Stimulated activated CD8-positive, alpha-beta memory T cell treated with anti-CD3 and anti-CD28 coated beads, Interleukin-15, amount 100 ng/mL, for 1 hour (primary cell): ENCODE data around the gene HSPA5.
"Not testable (repeated sequence)": the region's sequence is repeated elsewhere in the genome, so short reads cannot be mapped to it uniquely, and the experiment has no call there.

Experiments used
- DNase-seq: peaks from one replicate; pipeline ENCODE4 v3.0.0-alpha.2; 2020; ENCODE audit warnings: low read depth

The HSPA5 gene

DNA sequence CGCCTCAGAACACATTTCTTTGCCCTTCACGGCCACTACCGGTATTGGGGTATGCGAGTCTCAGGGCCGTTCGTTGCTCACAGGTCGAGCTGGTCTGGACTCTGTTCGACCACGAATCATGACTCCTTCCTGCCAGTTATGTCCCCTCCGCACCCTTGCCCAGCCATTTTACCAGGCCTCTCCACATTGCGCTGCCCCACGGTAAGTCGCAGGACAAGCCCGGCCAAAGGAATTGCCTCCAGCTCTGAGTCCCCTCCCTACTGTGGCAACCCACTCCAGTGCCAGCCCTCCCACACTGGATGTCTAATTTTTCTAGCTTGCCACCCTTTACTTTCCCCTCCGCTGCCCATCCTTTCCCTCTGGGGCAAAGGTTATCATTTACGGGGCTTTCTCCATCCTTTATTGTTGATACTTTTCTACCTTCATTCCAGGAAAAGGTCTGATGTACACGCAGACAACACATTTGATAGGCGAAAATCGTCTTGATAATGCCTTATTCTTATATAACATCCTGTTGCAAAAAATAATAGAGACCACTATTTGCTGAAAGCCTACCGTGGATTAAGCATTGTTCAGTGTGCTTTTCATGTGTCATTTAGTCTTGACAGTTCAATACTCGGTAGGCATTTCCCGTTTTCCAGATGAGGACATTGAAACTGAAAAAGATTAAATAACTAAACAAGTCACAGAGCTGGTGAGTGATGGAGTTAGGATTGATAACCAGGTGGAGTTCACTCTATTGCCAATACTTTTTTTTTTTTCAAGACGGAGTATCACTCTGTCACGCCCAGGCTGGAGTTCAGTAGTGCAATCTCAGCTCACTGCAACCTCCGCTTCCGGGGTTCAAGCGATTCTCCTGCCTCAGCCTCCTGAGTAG lies 958 bp upstream of the HSPA5 start:
- DNase-seq: no peak

DNA sequence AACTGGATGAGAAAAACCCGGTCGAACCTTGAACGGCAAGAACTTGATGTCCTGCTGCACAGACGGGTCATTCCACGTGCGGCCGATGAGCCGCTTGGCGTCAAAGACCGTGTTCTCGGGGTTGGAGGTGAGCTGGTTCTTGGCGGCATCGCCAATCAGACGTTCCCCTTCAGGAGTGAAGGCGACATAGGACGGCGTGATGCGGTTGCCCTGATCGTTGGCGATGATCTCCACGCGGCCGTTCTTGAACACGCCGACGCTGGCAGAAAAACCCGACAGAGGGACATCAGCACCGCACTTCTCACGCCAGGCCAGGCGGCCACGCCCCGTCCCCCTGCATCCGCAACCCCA lies 519 bp downstream of the HSPA5 start:
- DNase-seq: no peak

DNA sequence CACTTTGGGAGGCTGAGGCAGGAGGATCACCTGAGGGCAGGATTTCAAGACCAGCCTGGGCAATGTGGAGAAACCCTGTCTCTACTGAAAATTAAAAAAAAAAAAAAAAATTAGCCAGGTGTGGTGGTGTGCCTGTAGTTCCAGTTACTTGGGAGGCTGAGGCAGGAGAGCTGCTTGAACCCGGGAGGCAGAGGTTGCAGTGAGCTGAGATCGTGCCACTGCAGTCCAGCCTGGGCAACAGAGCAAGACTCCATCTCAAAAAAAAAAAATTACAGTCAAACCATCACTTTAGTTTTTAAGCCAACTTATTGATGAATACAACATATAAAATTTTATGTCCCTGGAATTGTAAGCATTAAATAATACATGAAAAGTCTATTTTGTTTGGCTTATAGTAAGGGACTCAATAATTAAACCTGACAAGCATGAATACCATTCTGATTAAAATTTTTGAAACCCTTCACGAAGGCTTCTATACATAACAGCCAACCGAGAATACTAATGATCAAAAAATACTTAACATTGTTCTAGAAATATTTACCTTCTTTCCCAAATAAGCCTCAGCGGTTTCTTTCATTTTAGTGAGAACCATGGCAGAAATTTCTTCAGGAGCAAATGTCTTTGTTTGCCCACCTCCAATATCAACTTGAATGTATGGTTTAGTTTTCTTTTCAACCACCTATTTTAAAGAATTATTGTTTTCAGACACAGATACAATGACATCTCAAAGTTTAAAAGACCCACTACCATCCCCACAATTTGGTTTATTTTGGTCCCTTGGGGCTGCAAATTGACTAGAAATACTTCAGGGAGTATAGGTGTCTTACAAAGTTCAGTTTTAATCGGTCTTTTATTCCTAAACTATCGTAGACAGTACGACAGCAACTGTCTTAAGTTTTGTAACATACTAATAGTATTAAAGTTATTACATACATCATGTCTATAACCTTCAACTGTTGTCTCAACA lies 1.2 kb downstream of the HSPA5 start:
- DNase-seq: no peak

DNA sequence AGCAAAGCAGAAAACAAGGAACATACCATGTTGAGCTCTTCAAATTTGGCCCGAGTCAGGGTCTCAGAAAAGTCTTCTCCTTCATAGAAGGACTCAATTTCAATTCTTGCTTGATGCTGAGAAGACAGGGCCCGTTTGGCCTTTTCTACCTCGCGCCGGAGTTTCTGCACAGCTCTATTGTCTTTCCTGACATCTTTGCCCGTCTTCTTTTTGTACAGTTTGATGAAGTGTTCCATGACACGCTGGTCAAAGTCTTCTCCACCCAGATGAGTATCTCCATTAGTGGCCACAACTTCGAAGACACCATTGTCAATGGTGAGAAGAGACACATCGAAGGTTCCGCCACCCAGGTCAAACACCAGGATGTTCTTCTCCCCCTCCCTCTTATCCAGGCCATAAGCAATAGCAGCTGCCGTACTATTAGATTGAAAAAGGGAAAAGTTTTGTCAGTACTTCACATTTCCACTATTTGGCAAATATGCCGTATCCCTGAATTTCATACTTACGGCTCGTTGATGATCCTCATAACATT lies 2.2 kb downstream of the HSPA5 start:
- DNase-seq: no peak

DNA sequence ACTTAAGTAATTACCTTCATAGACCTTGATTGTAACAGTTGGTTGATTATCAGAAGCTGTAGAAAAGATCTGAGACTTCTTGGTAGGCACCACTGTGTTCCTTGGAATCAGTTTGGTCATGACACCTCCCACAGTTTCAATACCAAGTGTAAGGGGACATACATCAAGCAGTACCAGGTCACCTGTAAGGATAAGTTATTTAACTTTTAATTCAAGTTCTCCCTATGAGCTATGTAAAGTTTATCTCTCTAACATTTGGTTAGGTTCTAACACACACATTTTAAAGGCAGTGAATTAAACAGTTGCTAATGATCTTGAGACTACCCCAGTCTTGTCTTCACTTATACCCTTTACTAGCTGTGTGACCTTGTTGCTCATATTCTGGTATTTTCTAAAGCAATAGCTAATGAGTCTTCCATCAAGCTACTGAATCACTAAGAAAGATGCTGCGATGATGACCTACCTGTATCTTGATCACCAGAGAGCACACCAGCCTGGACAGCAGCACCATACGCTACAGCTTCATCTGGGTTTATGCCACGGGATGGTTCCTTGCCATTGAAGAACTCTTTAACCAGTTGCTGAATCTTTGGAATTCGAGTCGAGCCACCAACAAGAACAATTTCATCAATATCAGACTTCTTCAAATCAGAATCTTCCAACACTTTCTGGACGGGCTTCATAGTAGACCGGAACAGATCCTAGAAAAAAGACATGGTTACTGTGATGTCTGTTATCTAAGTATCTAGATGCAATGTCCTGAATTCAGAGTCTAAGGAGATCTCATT lies 2.8 kb downstream of the HSPA5 start:
- no peak for DNase-seq

DNA sequence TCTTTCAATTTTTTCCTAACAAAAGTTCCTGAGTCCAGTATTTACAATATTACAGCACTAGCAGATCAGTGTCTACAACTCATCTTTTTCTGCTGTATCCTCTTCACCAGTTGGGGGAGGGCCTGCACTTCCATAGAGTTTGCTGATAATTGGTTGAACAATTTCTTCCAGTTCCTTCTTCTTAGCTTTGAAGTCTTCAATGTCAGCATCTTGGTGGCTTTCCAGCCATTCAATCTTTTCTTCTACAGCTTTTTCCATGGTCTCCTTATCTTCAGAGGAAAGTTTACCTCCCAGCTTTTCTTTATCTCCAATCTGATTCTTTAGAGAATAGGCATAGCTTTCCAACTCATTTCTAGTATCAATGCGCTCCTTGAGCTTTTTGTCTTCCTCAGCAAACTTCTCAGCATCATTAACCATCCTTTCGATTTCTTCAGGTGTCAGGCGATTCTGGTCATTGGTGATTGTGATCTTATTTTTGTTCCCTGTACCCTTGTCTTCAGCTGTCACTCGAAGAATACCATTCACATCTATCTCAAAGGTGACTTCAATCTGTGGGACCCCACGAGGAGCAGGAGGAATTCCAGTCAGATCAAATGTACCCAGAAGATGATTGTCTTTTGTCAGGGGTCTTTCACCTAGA lies 4.5 kb downstream of the HSPA5 start:
- DNase-seq: not testable (repeated sequence)

DNA sequence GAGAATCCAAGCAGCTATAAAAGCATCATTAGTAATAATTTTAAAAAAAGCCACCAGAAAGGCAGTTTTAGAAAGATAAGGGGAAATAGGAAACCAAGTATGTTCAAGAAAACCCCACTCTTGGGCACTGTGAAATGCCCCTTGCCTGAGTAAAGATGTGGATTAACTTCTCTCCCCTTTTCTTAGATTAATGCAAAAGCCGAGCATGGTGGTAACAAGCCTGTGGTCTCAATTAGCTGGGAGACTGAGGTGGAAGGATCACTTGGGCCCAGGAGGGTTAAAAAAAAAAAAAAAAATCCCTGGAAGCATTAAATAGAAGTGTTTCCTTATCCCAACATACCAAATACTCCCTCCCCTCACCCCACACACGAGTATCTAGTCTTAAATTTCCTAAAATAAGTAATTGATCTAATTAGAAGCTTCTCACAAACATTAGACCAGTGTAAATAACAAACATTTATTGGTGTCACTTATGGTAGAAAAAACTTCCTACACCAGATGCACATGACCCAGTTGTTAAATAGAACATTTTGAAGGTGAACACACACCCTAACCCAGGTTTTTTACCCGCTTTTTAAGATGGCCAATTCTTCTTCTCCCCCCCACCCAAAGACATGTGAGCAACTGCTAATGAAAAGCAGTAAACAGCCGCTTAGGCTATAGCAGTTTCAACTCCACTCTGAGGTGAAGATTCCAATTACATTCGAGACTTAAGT lies 5.2 kb downstream of the HSPA5 start:
- DNase-seq: no peak

DNA sequence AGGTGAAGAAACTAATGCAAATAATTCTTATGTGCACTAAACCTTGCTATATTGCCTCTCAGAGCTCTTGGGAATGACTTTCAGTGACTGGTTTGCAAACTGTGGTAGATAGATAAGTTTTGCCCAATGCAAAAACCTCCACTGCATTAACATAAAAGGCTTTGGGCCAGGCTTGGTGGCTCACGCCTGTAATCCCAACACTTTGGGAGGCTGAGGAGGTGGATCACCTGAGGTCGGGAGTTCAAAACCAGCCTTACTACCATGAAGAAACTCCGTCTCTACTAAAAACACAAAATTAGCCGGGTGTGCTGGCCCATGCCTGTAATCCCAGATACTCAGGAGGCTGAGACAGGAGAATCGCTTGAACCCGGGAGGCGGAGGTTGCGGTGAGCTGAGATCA lies 7.0 kb downstream of the HSPA5 start:
- not testable (repeated sequence) for DNase-seq

DNA sequence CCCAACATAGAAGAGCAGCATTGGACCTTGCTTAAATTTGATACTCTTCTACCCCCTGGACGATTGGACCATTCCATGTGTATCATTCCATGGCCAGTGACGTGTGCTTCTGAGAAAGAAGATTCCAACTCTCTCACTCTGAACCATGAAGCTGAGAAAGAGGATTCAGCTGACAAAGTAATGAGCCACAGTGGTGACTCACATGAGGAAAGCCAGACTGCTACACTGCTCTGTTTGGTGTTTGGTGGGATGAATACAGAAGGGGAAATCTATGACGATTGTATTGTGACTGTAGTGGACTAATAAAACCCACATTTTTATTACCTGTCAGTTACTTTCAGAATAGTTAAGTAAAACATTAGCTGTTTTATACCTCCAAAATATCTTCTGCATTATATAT lies 7.5 kb downstream of the HSPA5 start:
- DNase-seq: no peak

DNA sequence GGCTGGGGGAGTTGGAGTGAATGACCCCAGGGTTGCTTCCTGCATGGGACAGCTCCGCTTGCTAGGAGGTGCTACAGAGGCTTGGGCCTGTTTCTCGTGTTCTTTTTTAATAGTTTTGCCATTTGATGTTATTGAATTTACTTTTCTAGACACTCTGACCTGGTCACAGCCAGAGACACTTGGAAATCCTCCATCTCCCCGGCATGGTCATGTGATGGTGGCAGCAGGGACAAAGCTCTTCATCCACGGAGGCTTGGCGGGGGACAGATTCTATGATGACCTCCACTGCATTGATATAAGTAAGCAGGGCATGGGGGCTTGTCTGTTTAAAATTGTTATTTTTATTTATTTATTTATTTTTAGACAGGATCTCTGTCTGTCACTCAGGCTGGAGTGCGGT lies 13.4 kb downstream of the HSPA5 start:
- no peak for DNase-seq

DNA sequence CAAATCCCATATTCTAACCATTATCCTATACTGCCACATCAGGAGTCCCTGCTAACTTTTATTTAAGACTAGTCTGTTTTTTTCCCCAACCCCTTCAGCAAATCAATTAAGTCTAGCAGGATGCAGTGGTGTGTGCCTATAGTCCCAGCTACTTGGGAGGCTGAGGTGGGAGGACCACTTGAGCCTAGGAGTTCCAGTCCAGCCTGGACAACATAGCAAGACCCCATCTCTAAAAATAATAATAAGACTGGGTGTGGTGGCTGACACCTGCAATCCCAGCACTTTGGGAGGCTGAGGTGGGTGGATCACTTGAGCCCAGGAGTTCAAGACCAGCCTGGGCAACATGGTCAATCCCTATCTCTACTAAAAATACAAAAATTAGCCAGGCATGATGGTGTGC lies 16.3 kb downstream of the HSPA5 start:
- not testable (repeated sequence) for DNase-seq

DNA sequence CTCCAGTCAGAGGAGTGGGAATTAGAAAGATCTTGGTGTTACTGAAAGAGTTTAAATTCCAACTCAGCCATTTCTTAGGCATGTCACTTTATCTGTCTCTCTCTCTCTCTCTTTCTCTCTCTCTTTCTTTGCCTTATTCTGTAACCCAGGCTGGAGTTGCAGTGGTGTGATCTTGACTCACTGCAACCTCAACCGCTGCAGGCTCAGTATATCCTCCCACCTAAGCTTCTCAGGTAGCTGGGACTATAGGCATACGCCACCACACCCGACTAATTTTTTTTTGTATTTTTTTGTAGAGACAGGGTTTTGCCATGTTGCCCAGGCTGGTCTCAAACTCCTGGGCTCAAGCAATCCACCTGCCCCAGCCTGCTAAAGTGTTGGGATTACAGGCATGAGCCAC lies 22.5 kb downstream of the HSPA5 start:
- no peak for DNase-seq

DNA sequence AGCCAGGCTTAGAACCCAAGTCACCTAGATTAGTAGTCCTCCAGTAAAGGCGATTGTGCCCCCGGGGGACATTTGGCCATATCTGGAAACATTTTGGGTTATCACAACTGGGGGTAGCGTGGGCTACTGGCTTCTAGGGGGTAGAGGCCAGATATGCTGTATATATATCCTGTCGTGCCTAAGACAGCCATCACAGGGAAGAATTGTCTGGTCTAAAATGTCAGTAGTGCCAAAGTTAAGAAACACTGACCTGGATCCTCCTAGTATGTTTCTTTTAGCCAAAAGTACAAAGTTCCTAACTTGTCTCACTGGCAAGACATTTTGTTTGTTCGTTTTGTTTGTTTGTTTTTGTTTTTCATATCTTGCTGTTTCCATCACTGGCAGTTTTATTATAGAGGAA lies 27.0 kb downstream of the HSPA5 start:
- DNase-seq: no peak

DNA sequence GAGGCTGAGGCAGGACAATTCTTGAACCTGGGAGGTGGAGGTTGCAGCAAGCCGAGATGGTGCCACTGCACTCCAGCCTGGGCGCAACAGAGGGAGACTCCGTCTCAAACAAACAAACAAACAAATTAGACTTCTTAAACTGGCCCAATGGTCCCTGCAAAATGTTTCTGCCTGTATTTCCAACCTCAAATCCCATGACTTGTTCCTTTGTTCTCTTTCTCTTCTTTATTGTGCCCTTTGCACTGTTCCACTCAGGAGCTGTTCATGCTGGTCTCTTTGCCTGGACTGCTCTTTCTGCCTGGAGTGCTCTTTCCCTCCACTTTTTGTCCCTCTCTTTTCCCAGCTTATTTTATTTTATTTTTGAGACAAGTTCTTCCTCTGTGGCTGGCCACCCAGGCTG lies 36.7 kb downstream of the HSPA5 start:
- DNase-seq: no peak

DNA sequence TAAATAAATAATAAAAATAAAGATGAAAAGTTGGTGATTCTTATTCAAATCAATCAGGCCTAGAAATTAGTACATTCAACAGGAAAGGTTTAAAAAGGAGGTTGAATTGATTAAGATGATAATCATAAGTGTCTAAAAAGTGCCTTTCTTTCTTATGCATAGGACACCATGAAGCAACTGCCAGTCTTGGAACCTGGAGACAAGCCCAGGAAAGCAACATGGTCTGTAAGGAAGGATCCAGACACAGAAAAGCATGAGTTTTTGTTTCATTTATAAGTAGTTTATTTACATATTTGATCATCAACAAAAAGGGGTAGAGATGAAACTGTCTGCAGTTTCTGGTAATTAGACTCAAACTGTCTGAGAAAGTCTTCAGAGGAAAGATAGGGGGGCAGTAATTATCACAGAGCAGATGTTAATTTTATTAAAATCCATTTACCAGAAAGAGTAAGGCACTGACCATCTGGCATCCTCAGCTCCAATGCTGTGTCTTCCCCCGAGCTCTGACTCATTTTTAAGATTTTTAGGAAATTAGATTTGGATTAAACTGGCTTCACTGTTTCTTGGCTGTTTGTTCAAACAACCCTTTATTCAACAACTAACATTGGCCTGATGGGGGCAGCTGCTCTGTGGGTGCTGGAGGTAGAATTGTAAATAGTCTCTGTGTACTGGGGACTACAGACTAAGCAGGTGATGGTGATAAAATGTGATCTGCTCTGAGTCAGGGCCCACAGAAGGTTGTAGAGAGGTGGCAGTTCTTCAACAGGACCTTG lies 38.1 kb downstream of the HSPA5 start:
- DNase-seq: no peak

DNA sequence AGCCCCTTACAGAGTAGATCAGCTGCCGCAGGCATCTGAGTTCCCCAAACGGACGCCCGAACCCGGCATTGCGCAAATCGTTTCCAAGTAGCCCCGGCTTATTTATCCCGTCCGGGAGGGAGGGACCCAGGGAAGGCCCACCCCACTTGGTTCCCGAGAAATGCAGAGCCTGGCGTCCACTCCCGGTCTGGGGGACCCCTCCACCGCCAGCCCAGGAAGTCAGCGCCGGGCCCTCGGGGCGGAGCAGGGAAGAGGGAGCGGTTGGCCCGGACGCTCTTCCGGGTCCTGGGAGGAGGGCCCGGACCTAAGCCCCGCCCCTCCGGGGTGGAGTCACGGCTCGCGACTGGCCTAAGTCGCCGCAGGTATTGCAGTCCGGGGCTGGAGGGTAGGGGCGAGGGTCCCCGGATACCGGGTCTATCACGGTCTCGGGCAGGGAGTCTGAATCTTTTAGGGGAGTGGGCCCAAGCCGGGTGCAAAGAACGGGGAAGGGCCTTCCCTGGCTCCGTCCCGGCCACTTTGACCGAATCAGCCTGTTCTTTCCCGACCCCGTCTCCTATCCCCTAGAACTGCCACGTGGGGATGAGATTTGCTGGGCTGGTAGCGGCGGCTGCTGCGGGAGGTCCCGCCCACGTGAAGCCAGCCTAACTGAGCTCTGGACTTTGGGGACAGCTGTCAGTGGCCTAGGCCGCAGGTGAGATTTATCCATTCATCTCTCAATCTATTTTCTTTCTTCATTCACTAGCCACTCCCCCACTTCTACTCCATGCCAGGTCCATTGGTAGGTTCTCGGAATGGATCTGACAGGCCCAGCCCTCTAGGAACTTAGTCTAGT lies 40.7 kb downstream of the HSPA5 start, which contains the start of gene RABEPK:
Gene RABEPK (plus strand): TSS at position 327 of the 832 bp plus-strand sequence. CDS start 2,472 bp downstream, outside the sequence.
- peak; percentile 81 for DNase-seq

DNA sequence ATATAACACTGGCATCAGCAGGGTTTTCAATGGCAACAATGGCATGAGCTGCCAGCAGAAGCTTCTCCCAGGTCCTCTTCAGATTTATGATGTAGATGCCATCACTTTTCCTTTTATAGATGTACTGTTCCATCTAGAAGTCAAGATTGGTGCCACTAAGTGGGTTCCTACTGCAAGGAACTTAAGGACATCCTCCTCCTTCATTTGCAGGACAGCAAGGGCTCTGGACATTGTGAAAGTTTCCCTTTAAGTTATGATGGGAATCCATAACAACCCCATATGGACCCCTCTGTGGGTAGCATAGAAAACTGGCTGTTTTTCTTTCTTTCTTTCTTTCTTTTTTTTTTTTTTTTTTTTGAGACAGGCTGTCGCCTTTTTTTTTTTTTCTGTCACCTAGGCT lies 45.6 kb downstream of the HSPA5 start:
- not testable (repeated sequence) for DNase-seq

DNA sequence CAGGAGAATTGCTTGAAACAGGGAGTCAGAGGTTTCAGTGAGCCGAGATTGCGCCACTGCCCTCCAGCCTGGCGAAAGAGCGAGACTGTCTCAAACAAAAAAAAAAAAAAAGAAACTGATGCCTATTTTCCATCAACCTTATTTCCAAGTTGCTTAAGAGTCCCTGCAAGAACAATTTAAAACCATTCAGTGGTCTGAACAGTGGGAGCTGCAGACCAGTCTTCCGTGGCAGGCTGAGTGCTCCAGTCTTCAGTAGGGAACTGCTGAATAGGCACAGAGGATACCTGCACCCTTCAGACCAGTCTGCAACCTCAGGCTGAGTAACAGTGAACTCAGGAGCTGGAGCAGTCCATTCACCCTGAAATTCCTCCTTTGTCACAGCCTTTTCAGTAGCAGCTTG lies 46.7 kb downstream of the HSPA5 start:
- not testable (repeated sequence) for DNase-seq

DNA sequence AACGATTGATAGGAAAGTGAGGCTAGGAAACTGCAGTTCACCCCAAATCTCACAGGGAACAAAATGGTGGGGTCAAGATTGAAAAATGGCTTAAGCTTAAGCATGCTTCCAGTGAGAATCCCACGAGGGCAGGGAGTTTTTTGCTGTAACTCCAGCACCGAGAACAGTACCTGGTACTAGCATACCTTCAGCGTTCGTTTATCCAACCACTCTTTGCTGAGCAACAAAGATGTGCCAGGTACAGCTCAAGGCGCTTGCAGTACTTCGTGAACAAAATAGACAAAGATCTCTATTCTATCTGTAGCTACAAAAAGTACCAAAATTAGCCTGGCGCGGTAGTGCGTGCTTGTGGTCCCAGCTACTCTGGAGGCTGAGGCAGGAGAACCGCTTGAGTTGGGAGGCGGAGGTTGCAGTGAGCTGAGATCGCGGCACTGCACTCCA lies 50.8 kb downstream of the HSPA5 start:
- DNase-seq: no peak
